ENCODE results near the gene POLRMT. TPM values are rescaled to one million over a fixed set of nuclear protein-coding genes. Genes with fewer than 3 reads are reported as not detected.

The POLRMT gene
- total RNA-seq, 4 donors from 2014 or later: 17.3 to 33.8 (median 30.1) TPM

DNA sequence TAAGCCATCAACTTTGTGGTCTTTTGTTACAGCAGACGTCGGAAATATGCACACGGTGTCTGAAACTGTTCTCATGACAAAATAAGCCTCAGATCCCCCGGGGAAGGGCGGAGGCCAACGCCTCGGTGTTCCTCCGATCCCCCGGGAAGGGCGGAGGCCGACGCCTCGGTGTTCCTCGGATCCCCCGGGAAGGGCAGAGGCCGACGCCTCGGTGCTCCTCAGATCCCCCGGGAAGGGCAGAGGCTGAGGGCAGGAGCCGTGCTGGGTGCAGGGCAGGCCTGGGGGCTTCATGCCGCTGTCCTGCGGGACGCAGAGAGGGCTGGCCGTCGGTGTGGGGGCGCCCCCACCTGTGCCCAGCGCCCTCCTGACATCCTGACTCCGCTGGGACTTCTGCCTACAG lies 11.0 kb upstream of the POLRMT start:
- DNase-seq (ENCODE audit: low spot score) (no peak), ATAC-seq (ENCODE audit: low FRiP score) (no peak)
- TF ChIP-seq CTCF (IDR thresholded peaks at IDR 0.05): no peak

DNA sequence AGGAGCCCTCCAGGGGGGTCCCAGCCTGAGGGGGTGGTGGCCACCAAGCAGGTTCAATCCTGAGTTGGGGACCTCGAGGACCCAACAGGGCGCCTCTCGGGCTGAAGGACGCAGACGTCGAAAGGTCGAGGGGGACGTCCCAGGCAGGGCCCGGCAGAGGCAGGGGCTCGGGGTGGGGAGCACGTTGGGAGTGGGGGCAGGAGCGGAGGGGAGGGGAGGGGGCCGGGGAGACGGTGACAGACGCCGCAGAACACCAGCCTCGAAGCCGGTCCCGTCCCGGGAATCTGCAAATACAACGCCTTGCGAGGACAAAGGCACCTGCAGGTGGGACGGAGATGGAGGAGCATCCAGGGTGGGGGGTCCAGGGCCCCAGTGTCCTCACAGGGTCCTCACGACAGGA lies 10.4 kb upstream of the POLRMT start:
- DNase-seq (ENCODE audit: low spot score) (no peak), ATAC-seq (ENCODE audit: low FRiP score) (no peak)
- no peak for TF ChIP-seq CTCF (IDR thresholded peaks at IDR 0.05)

- no peak for DNase-seq (ENCODE audit: low spot score)
- no peak for ATAC-seq (ENCODE audit: low FRiP score)
- no peak for TF ChIP-seq CTCF (IDR thresholded peaks at IDR 0.05)
Measured at GRCh38 chr19:642767-643727, 9.7 kb upstream of the POLRMT start.

DNA sequence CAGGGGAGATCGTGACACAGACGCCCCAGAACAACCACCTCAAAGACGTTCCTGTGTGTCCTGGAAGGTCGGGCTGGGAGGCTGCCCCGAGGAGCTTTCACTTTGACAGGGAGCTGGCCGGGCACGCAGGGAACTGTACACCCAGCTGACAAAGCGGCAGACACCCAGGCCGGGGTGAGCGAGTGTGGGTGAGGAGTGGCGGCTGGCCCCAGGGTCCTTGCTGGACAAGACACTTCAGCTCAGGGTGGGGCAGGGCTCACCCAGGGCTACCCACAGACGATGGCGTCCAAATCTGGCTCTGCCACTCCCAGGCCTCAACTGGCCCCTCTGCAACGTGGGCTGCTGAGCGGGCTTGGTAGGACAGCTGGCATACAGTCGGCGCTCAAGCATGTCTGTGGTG lies 8.4 kb upstream of the POLRMT start:
- DNase-seq (ENCODE audit: low spot score): no peak
- TF ChIP-seq CTCF (IDR thresholded peaks at IDR 0.05): no peak
- no peak for ATAC-seq (ENCODE audit: low FRiP score)

GRCh38 chr19:640606-641189 lies 7.4 kb upstream of the POLRMT start:
- ATAC-seq (ENCODE audit: low FRiP score) (no peak), DNase-seq (ENCODE audit: low spot score) (no peak)
- TF ChIP-seq CTCF (IDR thresholded peaks at IDR 0.05): no peak

- DNase-seq (ENCODE audit: low spot score): no peak
- no peak for TF ChIP-seq CTCF (IDR thresholded peaks at IDR 0.05)
- ATAC-seq (ENCODE audit: low FRiP score): no peak
Measured at GRCh38 chr19:640161-640558, 6.8 kb upstream of the POLRMT start.

Data from omental fat pad (tissue), 4 donors.